Right cardiac atrium (tissue), 5 donors: ENCODE results near the gene MAGEB17. TPM values are rescaled to one million over a fixed set of nuclear protein-coding genes. Genes with fewer than 3 reads are reported as not detected.

Source experiments
- ATAC-seq, 2 donors: fragments of 200-7000 bp; cut with Tn5 transposase; one replicate each; pipeline versions ENCODE4 v1.8.0 to v1.9.1; 2020; ENCODE audit warnings: moderate library complexity in 2 of 2, mild to moderate bottlenecking in 1 of 2
- DNase-seq, 3 donors: peaks; one replicate each; pipeline ENCODE4 v3.0.0-alpha.2; 2020
- H3K27ac ChIP-seq: one replicate; pipeline ENCODE4 v1.5.1; 2013; ENCODE audit warnings: mild to moderate bottlenecking, low read length, control low read depth, moderate library complexity
- H3K27me3 ChIP-seq: one replicate; pipeline ENCODE4 v1.6.1; 2013; ENCODE audit not compliant: control insufficient read depth, insufficient read depth
- H3K4me1 ChIP-seq: one replicate; pipeline ENCODE4 v1.6.1; 2013; ENCODE audit warnings: low read length; ENCODE audit not compliant: control insufficient read depth, insufficient read depth
- H3K4me3 ChIP-seq: one replicate; pipeline ENCODE4 v1.5.1; 2013; ENCODE audit warnings: low read length, control low read depth
- H3K9me3 ChIP-seq: one replicate; pipeline ENCODE4 v1.6.1; 2013; ENCODE audit warnings: low read length; ENCODE audit not compliant: control insufficient read depth
- whole genome bisulfite sequencing: extraction: QIAGEN DNeasy Blood & Tissue Kit; methylation state at CpG from one replicate; pipeline ENCODE4 v1.1.7; 2013; 5-methylcytosine and 5-hydroxymethylcytosine counted together
- intact Hi-C, 4 donors: fragments of 100-400 bp; cut with DNase I; formaldehyde crosslinking; loops; one replicate each; pipeline versions ENCODE4 v1.11.0 to v1.14.0; 2022 to 2023
- long read RNA-seq, 4 donors: library from polyadenylated mRNA; unstranded; transcript quantifications; one replicate each; pipeline ENCODE4 v2.0.0, GENCODE V29; 2020 to 2021
- polyA plus RNA-seq: library from polyadenylated mRNA; stranded (reverse); fragments of 200-250 nt; gene quantifications from one replicate; pipeline ENCODE4 v1.2.3, GENCODE V29; 2013
- total RNA-seq, 4 donors: library from RNA; stranded (reverse); fragmentation: NEBNext Ultra II Directional; extraction: Animal tissue kit (Norgen Biotek cat#: 25700); gene quantifications; one replicate each; pipeline ENCODE4 v1.2.1, GENCODE V29; 2021
- donor health status: healthy with polysubstance abuse.
- donor health status: DM: no; HTN: yes; CAD: no.
- donor health status: DM: no; HTN: no; CAD: no.
- donor health status: DM: no; HTN: yes; CAD: no; lungs with severe emphysema.
- donor health status: DM: yes; HTN: yes; CAD: no.

The MAGEB17 gene
- total RNA-seq: not detected
- polyA plus RNA-seq: not detected
- long read RNA-seq, donor 1: 0 reads
- long read RNA-seq, donor 2: 0 reads
- long read RNA-seq, donor 3: 0 reads
- long read RNA-seq, donor 4: 0 reads

- WGBS: 61% methylated on average over 5 of the region's 5 CpGs
- no peaks in the 10 kb centered on the region for H3K27me3 ChIP-seq
- no peak within 1 kb of the TSS for H3K4me3 ChIP-seq
- no peak within 1 kb of the TSS for H3K27ac ChIP-seq
- intact Hi-C loops: no loop called here
- ATAC-seq (no peak), DNase-seq (no peak)
- H3K4me1 ChIP-seq: no peaks in the 10 kb centered on the region
- H3K9me3 ChIP-seq: no peaks in the 10 kb centered on the region
Measured at GRCh38 chrX:16167181-16167580, at the start of gene MAGEB17. Gene MAGEB17 (plus strand): TSS chrX:16167481. CDS start chrX:16170383, 2,902 bp downstream.

- H3K4me3 ChIP-seq: no peak overlapping the region
- 79% methylated on average over 5 of the region's 5 CpGs for WGBS
- intact Hi-C loops: no loop called here
Measured at GRCh38 chrX:16119353-16120220, 47.7 kb upstream of the MAGEB17 start.

GRCh38 chrX:16120431-16120830 lies 46.9 kb upstream of the MAGEB17 start:
- ATAC-seq (no peak), DNase-seq (no peak)
- no peak overlapping the region for H3K4me3 ChIP-seq
- H3K27ac ChIP-seq: no peak overlapping the region
- H3K27me3 ChIP-seq: no peaks in the 10 kb centered on the region
- H3K9me3 ChIP-seq: no peaks in the 10 kb centered on the region
- intact Hi-C loops: no loop called here
- H3K4me1 ChIP-seq: no peaks in the 10 kb centered on the region
- WGBS: 93% methylated on average over 3 of the region's 3 CpGs

More at GRCh38 chrX:16119353-16120220, 47.7 kb upstream of the MAGEB17 start:
- ATAC-seq (no peak), DNase-seq (no peak)
- Histone ChIP-seq H3K9me3 (no peaks in the 10 kb centered on the region), H3K27ac (no peak overlapping the region), H3K27me3 (no peaks in the 10 kb centered on the region), H3K4me1 (no peaks in the 10 kb centered on the region)

DNA sequence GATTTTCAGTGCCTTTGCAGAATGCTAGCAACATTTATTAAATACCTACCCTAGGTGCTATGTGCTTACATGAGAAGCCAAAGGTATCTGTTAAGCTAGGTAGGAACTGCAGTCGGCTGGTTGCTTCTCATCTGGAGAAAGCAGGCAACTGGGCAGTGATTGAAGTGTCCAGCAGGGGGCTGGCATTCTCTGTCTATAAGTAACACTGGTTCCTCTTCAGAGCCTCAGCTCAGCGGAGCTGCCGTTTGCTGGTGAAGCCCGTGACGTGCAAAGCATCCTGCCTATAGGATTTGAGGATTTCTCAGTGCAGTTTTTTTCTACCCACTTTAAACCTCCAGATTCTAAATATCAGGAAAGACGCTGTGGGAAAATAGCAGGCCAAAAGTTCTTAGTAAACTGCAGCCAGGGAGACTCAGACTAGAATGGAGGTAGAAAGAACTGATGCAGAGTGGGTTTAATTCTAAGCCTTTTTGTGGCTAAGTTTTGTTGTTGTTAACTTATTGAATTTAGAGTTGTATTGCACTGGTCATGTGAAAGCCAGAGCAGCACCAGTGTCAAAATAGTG lies 44.0 kb upstream of the MAGEB17 start, which contains the start of gene GRPR:
Gene GRPR, plus strand, starts transcription at position 344 of the 565 bp plus-strand sequence. CDS start 389 bp downstream, outside the sequence.
- no peak within 1 kb of the TSS for H3K27ac ChIP-seq
- ATAC-seq: peak; percentile 84 to 90

DNA sequence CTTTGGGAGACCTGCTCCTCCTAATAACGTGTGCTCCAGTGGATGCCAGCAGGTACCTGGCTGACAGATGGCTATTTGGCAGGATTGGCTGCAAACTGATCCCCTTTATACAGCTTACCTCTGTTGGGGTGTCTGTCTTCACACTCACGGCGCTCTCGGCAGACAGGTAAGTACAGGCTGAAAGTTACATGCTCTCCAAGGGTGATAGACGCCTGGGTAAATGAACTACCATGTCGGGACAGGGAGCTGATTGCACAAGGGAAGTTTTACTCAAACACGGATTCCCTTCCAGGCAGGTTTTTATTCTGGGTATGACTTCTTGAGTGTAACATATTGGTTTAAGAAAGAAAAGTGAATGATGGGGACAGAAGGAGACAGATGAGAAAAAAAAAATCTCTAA lies 43.1 kb upstream of the MAGEB17 start:
- H3K9me3 ChIP-seq: no peaks in the 10 kb centered on the region
- H3K4me3 ChIP-seq: no peak overlapping the region
- 83% methylated on average over 7 of the region's 7 CpGs for WGBS
- no peak for ATAC-seq
- no peak overlapping the region for H3K27ac ChIP-seq
- no peaks in the 10 kb centered on the region for H3K4me1 ChIP-seq
- intact Hi-C loops: no loop called here
- H3K27me3 ChIP-seq: no peaks in the 10 kb centered on the region
- DNase-seq: no peak

More for the DNA sequence above, 44.0 kb upstream of the MAGEB17 start, which contains the start of gene GRPR:
- Histone ChIP-seq H3K4me3 (no peak within 1 kb of the TSS), H3K27me3 (no peaks in the 10 kb centered on the region), H3K4me1 (no peaks in the 10 kb centered on the region), H3K9me3 (no peaks in the 10 kb centered on the region)
- peak; percentile 67 to 84 (median 84) for DNase-seq
- WGBS: 0% methylated on average over 6 of the region's 6 CpGs
- intact Hi-C loops: no loop called here

DNA sequence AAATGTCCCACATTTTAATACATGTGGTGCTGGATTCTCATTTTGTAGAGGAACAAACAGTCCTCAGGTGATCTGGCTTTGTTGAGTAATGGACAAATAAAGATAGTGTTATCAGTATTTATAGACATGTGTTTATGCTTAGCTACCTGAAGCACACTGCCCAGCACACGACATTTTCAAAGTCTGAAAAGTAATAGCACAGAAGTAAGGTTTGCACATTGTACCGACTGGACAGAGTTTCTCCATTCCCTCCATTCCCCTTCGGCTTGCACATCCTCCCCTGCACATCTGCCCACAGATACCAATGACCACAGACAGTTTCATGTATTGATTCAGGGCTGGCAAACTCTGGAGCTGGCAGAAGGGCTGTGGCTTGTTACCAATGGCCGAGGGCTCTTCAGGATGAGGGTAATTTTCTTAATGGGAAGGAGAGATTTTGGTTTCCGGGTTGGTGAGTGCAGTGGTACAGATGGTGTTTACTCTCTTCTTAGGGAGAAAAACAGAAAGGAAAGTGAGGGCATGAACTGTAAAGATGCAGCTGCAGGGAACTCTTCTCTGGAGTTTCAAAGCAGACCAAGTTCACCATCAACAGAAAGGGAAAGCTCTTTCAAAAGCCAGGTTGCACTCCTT lies 41.6 kb upstream of the MAGEB17 start:
- no peaks in the 10 kb centered on the region for H3K27me3 ChIP-seq
- no peak overlapping the region for H3K27ac ChIP-seq
- WGBS: 67% methylated on average over 5 of the region's 5 CpGs
- no peaks in the 10 kb centered on the region for H3K9me3 ChIP-seq
- ATAC-seq: no peak
- no peak for DNase-seq
- no peaks in the 10 kb centered on the region for H3K4me1 ChIP-seq
- no peak overlapping the region for H3K4me3 ChIP-seq
- intact Hi-C loops: no loop called here

- no peak overlapping the region for H3K4me3 ChIP-seq
- no peak overlapping the region for H3K27ac ChIP-seq
- 26% methylated on average over 2 of the region's 2 CpGs for WGBS
- no peaks in the 10 kb centered on the region for H3K27me3 ChIP-seq
- ATAC-seq (no peak), DNase-seq (no peak)
- H3K4me1 ChIP-seq: no peaks in the 10 kb centered on the region
- H3K9me3 ChIP-seq: no peaks in the 10 kb centered on the region
- intact Hi-C loops: no loop called here
Measured at GRCh38 chrX:16130707-16131106, 36.6 kb upstream of the MAGEB17 start.

GRCh38 chrX:16134936-16135335 lies 32.3 kb upstream of the MAGEB17 start:
- Histone ChIP-seq H3K27ac (no peak overlapping the region), H3K4me1 (no peaks in the 10 kb centered on the region), H3K4me3 (no peak overlapping the region), H3K9me3 (no peaks in the 10 kb centered on the region), H3K27me3 (no peaks in the 10 kb centered on the region)
- intact Hi-C loops: no loop called here
- ATAC-seq (no peak), DNase-seq (no peak)
- WGBS: 66% methylated on average over 1 of the region's 1 CpG

DNA sequence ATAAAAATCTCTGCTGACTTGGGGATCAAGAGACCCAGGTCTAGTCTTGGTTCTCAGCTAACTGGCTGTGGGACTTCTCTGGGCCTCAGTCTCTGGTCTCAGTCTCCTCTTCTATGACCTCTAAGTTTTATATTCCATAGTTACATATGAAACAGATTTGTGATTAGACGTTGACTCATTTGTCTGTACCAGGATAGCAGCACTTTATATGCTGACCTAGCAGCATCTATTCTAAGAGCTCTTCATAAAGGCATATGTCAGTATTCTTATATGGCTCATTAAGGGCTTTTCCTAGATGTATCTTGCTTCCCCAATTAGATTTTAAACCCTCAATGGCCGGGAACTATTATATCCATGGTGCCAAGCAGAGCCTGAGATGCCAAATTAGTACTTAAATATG lies 31.2 kb upstream of the MAGEB17 start:
- Histone ChIP-seq H3K27me3 (no peaks in the 10 kb centered on the region), H3K27ac (no peak overlapping the region), H3K4me3 (no peak overlapping the region), H3K4me1 (no peaks in the 10 kb centered on the region), H3K9me3 (no peaks in the 10 kb centered on the region)
- no peak for ATAC-seq
- 72% methylated on average over 2 of the region's 2 CpGs for WGBS
- intact Hi-C loops: no loop called here
- no peak for DNase-seq

GRCh38 chrX:16137416-16138107 lies 29.7 kb upstream of the MAGEB17 start:
- ATAC-seq: no peak
- H3K9me3 ChIP-seq: no peaks in the 10 kb centered on the region
- no peak for DNase-seq
- no peak overlapping the region for H3K4me3 ChIP-seq
- no peak overlapping the region for H3K27ac ChIP-seq
- no peaks in the 10 kb centered on the region for H3K27me3 ChIP-seq
- H3K4me1 ChIP-seq: no peaks in the 10 kb centered on the region
- intact Hi-C loops: no loop called here

- 78% methylated on average over 1 of the region's 1 CpG for WGBS
Measured at GRCh38 chrX:16138108-16138427, 29.2 kb upstream of the MAGEB17 start.

More at GRCh38 chrX:16138108-16138427, 29.2 kb upstream of the MAGEB17 start:
- intact Hi-C loops: no loop called here
- H3K9me3 ChIP-seq: no peaks in the 10 kb centered on the region
- no peak overlapping the region for H3K4me3 ChIP-seq
- ATAC-seq (no peak), DNase-seq (no peak)
- H3K27ac ChIP-seq: no peak overlapping the region
- H3K27me3 ChIP-seq: no peaks in the 10 kb centered on the region
- no peaks in the 10 kb centered on the region for H3K4me1 ChIP-seq
